H1 (cell line): ENCODE data around the gene DCPS. TPM values are rescaled to one million over a fixed set of nuclear protein-coding genes. Genes with fewer than 3 reads are reported as not detected.

ENCODE experiments used
- CHD7 ChIP-seq: fragments of 300-600 bp; sonication (generic); IDR thresholded peaks from 2 replicates; pipeline ENCODE4 v1.7.1; 2012; ENCODE audit warnings: low read length, moderate library complexity, mild to moderate bottlenecking, inconsistent platforms; ENCODE audit not compliant: insufficient replicate concordance
- polyA plus RNA-seq, 7 experiments: library from polyadenylated mRNA; depleted of rRNA in 3 of 7; stranded (reverse) in 5 of 7; unstranded in 2 of 7; fragments of >200 nt in 5 of 7; fragments of 200-250 nt in 2 of 7; gene quantifications; 1 replicate in 5 of 7; 2 replicates in 1 of 7; 4 replicates in 1 of 7; pipeline versions ENCODE4 v1.2.1 to v1.2.3, GENCODE V29; 2011 to 2013; ENCODE audit warnings: missing spikeins in 2 of 7, mixed read lengths in 2 of 7
- total RNA-seq: library from RNA; stranded (reverse); fragmentation: NEBNext Ultra II Directional; extraction: Animal tissue kit (Norgen Biotek cat#: 25700); gene quantifications from 2 replicates; pipeline ENCODE4 v1.2.1, GENCODE V29; 2021

DCPS gene
- total and polyA plus RNA-seq, 2 of the 8 experiments (the other 6 are each of a cell fraction or from before 2014, with no cell fraction given), result 24.6 to 55.2 TPM

GRCh38 chr11:126352163-126352562, 48.3 kb downstream of the DCPS start (continued):
- TF ChIP-seq CHD7, result no peak
